ENCODE results near the gene COPS3. TPM values are rescaled to one million over a fixed set of nuclear protein-coding genes. Genes with fewer than 3 reads are reported as not detected.

The COPS3 gene
- total RNA-seq: 66.5 TPM in 2 replicates

DNA sequence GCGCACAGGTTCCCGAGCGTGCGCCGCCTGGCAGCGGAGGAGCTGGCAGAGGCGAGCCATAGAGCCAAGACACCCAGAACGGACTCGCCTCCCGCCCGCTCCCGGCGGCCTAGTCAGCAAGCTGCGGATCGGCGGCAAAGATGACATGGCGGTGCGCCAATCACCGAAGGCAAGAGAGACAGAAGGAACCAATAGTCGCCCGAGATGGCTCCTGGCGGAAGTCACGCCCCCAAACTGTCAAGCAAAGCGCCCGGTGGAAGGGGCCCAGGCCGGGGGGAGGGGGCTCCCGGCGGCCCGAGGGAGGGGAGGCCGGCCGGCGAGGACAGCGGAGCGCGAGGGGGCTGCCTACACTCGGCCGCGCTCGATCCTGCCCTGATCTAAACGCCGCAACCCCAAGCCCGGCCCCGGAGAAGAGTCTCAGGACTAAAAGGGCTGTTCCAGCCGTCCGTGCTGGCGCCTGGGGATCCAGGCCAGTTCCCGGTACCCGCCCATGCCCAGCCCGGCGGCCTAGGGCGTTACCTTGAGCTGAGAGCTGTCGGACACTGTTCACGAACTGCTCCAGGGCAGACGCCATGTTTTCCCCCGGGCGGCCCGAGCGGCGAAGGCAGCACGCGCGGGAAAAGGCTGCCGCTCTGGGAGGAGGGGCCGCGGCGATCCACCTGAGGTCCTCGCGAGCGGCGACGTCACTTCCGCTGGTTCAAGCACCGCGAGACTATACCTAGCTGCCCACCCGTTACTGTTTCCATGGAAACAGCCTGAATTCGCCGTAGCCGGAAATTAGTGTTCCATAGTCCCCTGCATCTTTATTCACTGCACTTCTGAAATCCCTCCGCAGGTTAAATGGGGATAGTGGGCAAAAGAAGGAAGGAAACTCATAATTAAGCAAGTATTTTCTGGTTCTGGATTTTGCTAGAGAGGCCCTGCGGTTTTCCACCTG is at the start of gene COPS3:
TSS of gene COPS3 (minus strand) at position 634 of the 937 bp plus-strand sequence. CDS start at position 574, 60 bp downstream.

DNA sequence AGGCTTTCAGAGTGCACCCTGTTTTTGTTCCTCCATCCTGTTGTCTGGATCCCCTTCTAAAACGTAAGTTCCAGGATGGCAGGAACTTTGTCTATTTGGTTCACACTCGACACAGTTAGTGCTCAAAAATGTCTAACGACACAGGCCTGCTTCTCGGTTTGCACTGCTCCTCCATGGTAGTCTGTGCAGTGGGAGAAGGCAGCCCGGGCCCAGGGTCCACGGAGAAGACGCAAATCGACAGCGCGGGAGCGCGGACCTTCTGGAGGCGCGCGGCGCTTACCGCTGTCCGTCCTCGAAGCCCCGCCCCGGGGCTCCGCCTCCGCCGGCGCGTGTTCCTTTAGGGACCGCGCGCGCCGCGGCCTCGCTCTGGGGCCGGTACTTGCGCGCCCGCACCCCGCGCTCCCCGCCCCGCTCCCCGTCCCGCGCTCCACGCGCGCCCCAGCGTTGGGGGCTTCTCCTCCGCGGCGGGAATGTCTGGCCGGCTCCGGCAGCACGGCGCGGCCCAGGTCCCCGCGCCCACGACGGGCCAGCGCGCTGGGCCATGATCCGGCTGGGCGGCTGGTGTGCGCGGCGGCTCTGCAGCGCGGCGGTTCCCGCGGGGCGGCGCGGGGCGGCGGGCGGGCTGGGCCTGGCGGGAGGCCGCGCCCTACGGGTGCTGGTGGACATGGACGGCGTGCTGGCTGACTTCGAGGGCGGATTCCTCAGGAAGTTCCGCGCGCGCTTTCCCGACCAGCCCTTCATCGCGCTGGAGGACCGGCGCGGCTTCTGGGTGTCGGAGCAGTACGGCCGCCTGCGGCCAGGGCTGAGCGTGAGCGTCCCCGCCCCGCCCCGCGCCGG is 22.2 kb upstream of the COPS3 start, which contains the start of gene NT5M:
TSS of gene NT5M (plus strand) at position 364 of the 837 bp plus-strand sequence. CDS start at position 542, 178 bp downstream.

GRCh38 chr17:17237026-17237799 is 43.8 kb downstream of the COPS3 start, which contains the start of gene FLCN:
Gene FLCN (minus strand): TSS chr17:17237168. CDS start chr17:17228137, 9,031 bp downstream.

GRCh38 chr17:17206124-17206912 is 74.7 kb downstream of the COPS3 start, which contains the start of gene PLD6:
Gene PLD6 (minus strand): TSS chr17:17206333. CDS start chr17:17206286, 47 bp downstream.

Other genes with a start within 250 kb of the COPS3 start
- gene MPRIP, start 238.8 kb downstream of the COPS3 start, total RNA-seq: 121 and 125 TPM in 2 replicates
- gene PLD6, start 74.9 kb downstream of the COPS3 start, total RNA-seq: 4.5 and 5.0 TPM in 2 replicates
- 109 and 111 TPM in 2 replicates for gene FLCN, start 44.1 kb downstream of the COPS3 start, total RNA-seq
- gene NT5M, start 22.1 kb upstream of the COPS3 start, total RNA-seq: 1.5 and 2.3 TPM in 2 replicates
- 14.4 and 14.5 TPM in 2 replicates for gene MED9, start 195.8 kb upstream of the COPS3 start, total RNA-seq
- gene RASD1, start 215.1 kb upstream of the COPS3 start, total RNA-seq: 1.9 and 2.6 TPM in 2 replicates